GM12878 (cell line): ENCODE measurements around the gene S100A9. TPM values are rescaled to one million over a fixed set of nuclear protein-coding genes. Genes with fewer than 3 reads are reported as not detected.

Source experiments
- ATAC-seq: fragments of 200-7000 bp; cut with Tn5 transposase; 3 replicates; pipeline ENCODE4 v1.9.1; 2020; ENCODE audit warnings: mild to moderate bottlenecking, moderate library complexity
- BruUV-seq: library from RNA; stranded (reverse); fragments of 400-500 nt; replicated peaks from 2 replicates; lab custom pipeline; 2021; lab: Mats Ljungman, UMichigan
- CTCF ChIA-PET: fragments of 300-600 bp; sonication (Branson Sonifier 250); formaldehyde crosslinking; extraction: SDS; loops from one replicate; lab custom pipeline; 2021; ENCODE audit warnings: inconsistent platforms; lab: Yijun Ruan, JAX
- POLR2A ChIA-PET: fragments of 350-600 bp; formaldehyde crosslinking; extraction: SDS; loops from one replicate; lab custom pipeline; 2021; ENCODE audit warnings: inconsistent platforms; lab: Charles Lee
- RAD21 ChIA-PET: fragments of 300-600 bp; sonication (Branson Sonifier 250); formaldehyde crosslinking; loops from one replicate; lab custom pipeline; 2023; ENCODE audit warnings: antibody characterized with exemption; ENCODE audit not compliant: unreplicated experiment; lab: Charles Lee
- SMC1A ChIA-PET: fragments of 300-600 bp; sonication (Branson Sonifier 250); formaldehyde crosslinking; loops from one replicate; lab custom pipeline; 2023; ENCODE audit not compliant: unreplicated experiment, uncharacterized antibody; lab: Charles Lee
- DNase-seq: peaks from one replicate; pipeline ENCODE4 v3.0.0-alpha.2; 2011; ENCODE audit warnings: low read depth, low spot score
- FAIRE-seq: peaks from 3 replicates; lab custom pipeline; 2011; peaks lifted over from hg19 to GRCh38; lab: Jason Lieb, UNC
- H2AFZ ChIP-seq: 2 replicates; pipeline ENCODE4 v1.6.0; 2011; ENCODE audit warnings: low read depth, low read length, control low read depth; ENCODE audit not compliant: control insufficient read depth
- H3K27ac ChIP-seq: 2 replicates; pipeline ENCODE4 v1.5.1; 2011; ENCODE audit warnings: control low read depth; ENCODE audit not compliant: control insufficient read depth, insufficient read depth
- H3K27me3 ChIP-seq, 2 experiments: replicated peaks in 1 of 2; 2 replicates each; pipeline versions ENCODE4 v1.6.0 to v1.6.1; 2011; ENCODE audit warnings: low read length in 1 of 2; ENCODE audit not compliant: control insufficient read depth in 2 of 2, insufficient read depth in 2 of 2
- H3K36me3 ChIP-seq, 2 experiments: 2 replicates each; pipeline ENCODE4 v1.5.1; 2011; ENCODE audit warnings: low read length in 1 of 2; ENCODE audit not compliant: control insufficient read depth in 2 of 2, insufficient read depth in 2 of 2
- H3K4me1 ChIP-seq: 2 replicates; pipeline ENCODE4 v1.6.1; 2011; ENCODE audit warnings: mild to moderate bottlenecking, low read length, moderate library complexity, mixed read lengths; ENCODE audit not compliant: control insufficient read depth, insufficient read depth
- H3K4me2 ChIP-seq: 2 replicates; pipeline ENCODE4 v1.6.0; 2011; ENCODE audit warnings: control low read depth; ENCODE audit not compliant: control insufficient read depth, insufficient read depth
- H3K4me3 ChIP-seq: fragments of 200-600 bp; sonication (generic); 2 replicates; pipeline ENCODE4 v1.5.1; 2016
- H3K79me2 ChIP-seq: 2 replicates; pipeline ENCODE4 v1.6.0; 2011; ENCODE audit warnings: low read length; ENCODE audit not compliant: control insufficient read depth, insufficient read depth
- H3K9ac ChIP-seq: 2 replicates; pipeline ENCODE4 v1.8.0; 2011; ENCODE audit warnings: low read length, control low read depth, mixed read lengths; ENCODE audit not compliant: control insufficient read depth, insufficient read depth
- H3K9me3 ChIP-seq: replicated peaks from 3 replicates; pipeline ENCODE4 v1.5.1; 2011; ENCODE audit warnings: mild to moderate bottlenecking, low read length; ENCODE audit not compliant: control insufficient read depth, insufficient read depth
- H4K20me1 ChIP-seq: 2 replicates; pipeline ENCODE4 v1.6.0; 2011; ENCODE audit not compliant: control insufficient read depth, insufficient read depth
- ATF2 ChIP-seq: IDR thresholded peaks from 2 replicates; pipeline ENCODE4 v1.6.1; 2012; ENCODE audit warnings: low read length, inconsistent platforms
- ATF3 ChIP-seq: IDR thresholded peaks from 2 replicates; pipeline ENCODE4 v1.6.1; 2011; ENCODE audit warnings: low read depth, mild to moderate bottlenecking, low read length, moderate library complexity, borderline replicate concordance; ENCODE audit errors: extremely low read depth
- BMI1 ChIP-seq: fragments of 450-650 bp; IDR thresholded peaks from 2 replicates; pipeline ENCODE4 v1.6.1; 2016; ENCODE audit warnings: mild to moderate bottlenecking, moderate library complexity, borderline replicate concordance
- DPF2 ChIP-seq: fragments of 450-650 bp; IDR thresholded peaks from 2 replicates; pipeline ENCODE4 v1.6.1; 2017; ENCODE audit warnings: mild to moderate bottlenecking
- EGR1 ChIP-seq, 2 experiments: IDR thresholded peaks; 1 replicate in 1 of 2; 2 replicates in 1 of 2; pipeline ENCODE4 v1.6.1; 2011 to 2012; ENCODE audit warnings: low read depth in 2 of 2, low read length in 2 of 2, borderline replicate concordance in 1 of 2, mild to moderate bottlenecking in 1 of 2, moderate library complexity in 1 of 2
- ESRRA ChIP-seq: IDR thresholded peaks from 2 replicates; pipeline ENCODE4 v1.6.1; 2012; ENCODE audit warnings: mild to moderate bottlenecking, low read length, improper control_type of control experiment
- FOXM1 ChIP-seq: IDR thresholded peaks from 2 replicates; pipeline ENCODE4 v1.6.1; 2012; ENCODE audit warnings: low read depth, mild to moderate bottlenecking, inconsistent platforms, low read length, moderate library complexity
- HDAC6 ChIP-seq: fragments of 200-600 bp; sonication (generic); IDR thresholded peaks from one replicate; pipeline ENCODE4 v1.8.0; 2017; ENCODE audit warnings: antibody characterized with exemption; ENCODE audit not compliant: unreplicated experiment
- KDM1A ChIP-seq: fragments of 200-600 bp; sonication (generic); IDR thresholded peaks from 2 replicates; pipeline ENCODE4 v1.6.1; 2016; ENCODE audit warnings: borderline replicate concordance
- NBN ChIP-seq: fragments of 450-650 bp; IDR thresholded peaks from 2 replicates; pipeline ENCODE4 v1.6.1; 2016
- NFYA ChIP-seq: IDR thresholded peaks from 2 replicates; pipeline ENCODE4 v1.6.1; 2011; ENCODE audit warnings: low read depth, mild to moderate bottlenecking, low read length, improper control_type of control experiment, borderline replicate concordance
- NR2C2 ChIP-seq: IDR thresholded peaks from 2 replicates; pipeline ENCODE4 v1.6.1; 2011; ENCODE audit warnings: borderline replicate concordance, low read depth; ENCODE audit not compliant: control insufficient read depth, insufficient read length
- POU2F2 ChIP-seq: IDR thresholded peaks from 3 replicates; pipeline ENCODE4 v1.6.1; 2011; ENCODE audit warnings: low read depth, mild to moderate bottlenecking, low read length, borderline replicate concordance
- RFX5 ChIP-seq: IDR thresholded peaks from 2 replicates; pipeline ENCODE4 v1.6.1; 2011; ENCODE audit warnings: low read depth, low read length, improper control_type of control experiment
- SREBF1 ChIP-seq: IDR thresholded peaks from 2 replicates; pipeline ENCODE4 v1.6.1; 2012; ENCODE audit warnings: mild to moderate bottlenecking, low read length
- TCF3 ChIP-seq: IDR thresholded peaks from 2 replicates; pipeline ENCODE4 v1.6.1; 2012; ENCODE audit warnings: low read depth, mild to moderate bottlenecking, low read length, borderline replicate concordance; ENCODE audit not compliant: insufficient read depth
- USF1 ChIP-seq: IDR thresholded peaks from 2 replicates; pipeline ENCODE4 v1.6.1; 2011; ENCODE audit warnings: borderline replicate concordance, low read depth, mild to moderate bottlenecking, moderate library complexity, mixed read lengths, low read length; ENCODE audit not compliant: insufficient read depth; ENCODE audit errors: extremely low read length
- ZNF207 ChIP-seq: fragments of 450-650 bp; IDR thresholded peaks from 2 replicates; pipeline ENCODE4 v1.6.1; 2014; ENCODE audit warnings: antibody characterized with exemption, mild to moderate bottlenecking, borderline replicate concordance
- ZNF24 ChIP-seq: fragments of 450-650 bp; IDR thresholded peaks from 2 replicates; pipeline ENCODE4 v1.6.1; 2017; ENCODE audit warnings: antibody characterized with exemption, mild to moderate bottlenecking
- ZNF274 ChIP-seq: IDR thresholded peaks from one replicate; pipeline ENCODE4 v1.8.0; 2011; ENCODE audit not compliant: insufficient read length, insufficient read depth
- WGBS: methylation state at CpG from one replicate; pipeline ENCODE4 v1.1.6; 2016; ENCODE audit warnings: low lambda C conversion rate; ENCODE audit not compliant: insufficient replicate concordance, insufficient coverage; ENCODE audit errors: missing lambda C conversion rate; 5-methylcytosine and 5-hydroxymethylcytosine counted together
- in situ Hi-C: fragments of 300-500 bp; cut with MboI; formaldehyde crosslinking; loops from 9 replicates; pipeline ENCODE4 v1.14.3; 2018; ENCODE audit warnings: mixed read lengths
- intact Hi-C: fragments of 100-400 bp; cut with micrococcal nuclease; formaldehyde crosslinking; loops from one replicate; pipeline ENCODE4 v1.14.2; 2022; ENCODE audit not compliant: unreplicated experiment
- polyA plus RNA-seq, 11 experiments: library from polyadenylated mRNA; depleted of rRNA in 4 of 11; unstranded in 6 of 11; stranded (reverse) in 5 of 11; fragments of >200 nt; fragmentation: Nextera tagmentation in 4 of 11; fragmentation: Illumina TruSeq in 1 of 11; extraction: Ambion mirVana in 4 of 11; extraction: Trizol in 1 of 11; gene quantifications; 1 replicate in 1 of 11; 2 replicates in 10 of 11; pipeline versions ENCODE4 v1.2.1 to v1.2.3, GENCODE V29; 2011 to 2016; ENCODE audit warnings: inconsistent platforms in 2 of 11, missing spikeins in 2 of 11, low read depth in 1 of 11
- total RNA-seq, 4 experiments: library from RNA; depleted of rRNA in 3 of 4; stranded (reverse); fragments of >200 nt in 3 of 4; fragmentation: Illumina TruSeq in 1 of 4; extraction: Trizol in 1 of 4; gene quantifications; 2 replicates each; pipeline versions ENCODE4 v1.2.1 to v1.2.3, GENCODE V29; 2013 to 2021

The S100A9 gene
- total and polyA plus RNA-seq, 10 of the 15 experiments (the other 5 are each of a cell fraction or from before 2014, with no cell fraction given), result 0.22 to 1.7 (median 0.49) TPM; not detected in 3

GRCh38 chr1:153360592-153361479 is 3.2 kb downstream of the S100A9 start:
- FAIRE-seq (no peak), DNase-seq (no peak), ATAC-seq (no peak)
- no peak overlapping the region for H2AFZ ChIP-seq
- H3K79me2 ChIP-seq, result no peaks in the 10 kb centered on the region
- RAD21 ChIA-PET, result interaction anchor here (0.9 to 1.9 kb wide), 3 partner anchors 7 to 196 kb away, joined by 3 to 6 read pairs (median 5); no protein-coding TSS in a partner anchor
- no peaks in the 10 kb centered on the region for H3K36me3 ChIP-seq
- H3K4me2 ChIP-seq, result no peak overlapping the region
- no peak overlapping the region for H3K9ac ChIP-seq
- no peak for TF ChIP-seq EGR1 (IDR thresholded peaks at IDR 0.05; ENCODE audit: borderline replicate concordance in 1 of 2, low read depth in 2 of 2, low read length in 2 of 2)
- no peak for TF ChIP-seq KDM1A
- TF ChIP-seq FOXM1, result no peak
- no peak for TF ChIP-seq NFYA
- TF ChIP-seq ATF3, result no peak
- no peak for TF ChIP-seq NBN
- TF ChIP-seq TCF3, result no peak
- TF ChIP-seq USF1, result no peak
- TF ChIP-seq ESRRA, result no peak
- TF ChIP-seq ZNF274, result no peak
- no peak for TF ChIP-seq ZNF24
- no peak for TF ChIP-seq ATF2
- no peak for TF ChIP-seq HDAC6
- no peak for TF ChIP-seq DPF2
- no peak for TF ChIP-seq POU2F2
- no peak for TF ChIP-seq BMI1
- no peak for TF ChIP-seq SREBF1
- TF ChIP-seq RFX5, result no peak
- no peak for TF ChIP-seq ZNF207
- TF ChIP-seq NR2C2, result no peak
- SMC1A ChIA-PET, result interaction anchor here (0.9 to 1.4 kb wide), 2 partner anchors 8 to 10 kb away, joined by 3 read pairs; no protein-coding TSS in a partner anchor
- intact Hi-C loops (no loop called here), in situ Hi-C loops (no loop called here)
- no TSS peak for BruUV-seq
- no peak overlapping the region for H3K4me3 ChIP-seq
- no peak overlapping the region for H3K27ac ChIP-seq
- WGBS, result 27% methylated on average over 11 of the region's 11 CpGs
- POLR2A ChIA-PET, result no interaction called here
- no peaks in the 10 kb centered on the region for H4K20me1 ChIP-seq
- no peaks in the 10 kb centered on the region for H3K9me3 ChIP-seq
- no peaks in the 10 kb centered on the region for H3K27me3 ChIP-seq
- CTCF ChIA-PET, result interaction anchor here (0.8 to 1.9 kb wide), 6 partner anchors 7 to 137 kb away, joined by 3 to 13 read pairs (median 6); no protein-coding TSS in a partner anchor
- H3K4me1 ChIP-seq, result no peaks in the 10 kb centered on the region
